ENCODE measurements around the gene CLMP. TPM values are rescaled to one million over a fixed set of nuclear protein-coding genes. Genes with fewer than 3 reads are reported as not detected.
A peak's percentile ranks its signal among the peaks of the same experiment; 100 is the strongest.

The CLMP gene
- total and polyA plus RNA-seq, 2 experiments from 2014 or later = 7.1 to 18.4 TPM

GRCh38 chr11:123184531-123184930, 10.5 kb downstream of the CLMP start:
- no peaks in the 10 kb centered on the region for H3K36me3 ChIP-seq (ENCODE audit: insufficient read depth)
- H3K36me3 Mint-ChIP-seq (ENCODE audit: low read depth) = peaks cover 19% of the 10 kb centered on the region
- H3K27me3 ChIP-seq (ENCODE audit: insufficient read depth) = no peaks in the 10 kb centered on the region
- H3K27me3 Mint-ChIP-seq (ENCODE audit: insufficient read depth, low read depth, poor library complexity) = peaks cover 4% of the 10 kb centered on the region
- no peaks in the 10 kb centered on the region for H3K9me2 ChIP-seq (ENCODE audit: insufficient read depth)
- peaks cover 18% of the 10 kb centered on the region; the same call in 1 of the 2 replicates for H3F3A ChIP-seq (replicated peaks; ENCODE audit: low read depth)
- peaks cover 66% of the 10 kb centered on the region for H3K4me1 Mint-ChIP-seq
- TF ChIP-seq ZNF462 (CRISPR knock-in tag; IDR thresholded peaks at IDR 0.05) = no peak
- no peak for TF ChIP-seq ZNF331 (CRISPR knock-in tag; IDR thresholded peaks at IDR 0.05; ENCODE audit: low read depth)
- TF ChIP-seq CREB1 (CRISPR knock-in tag; IDR thresholded peaks at IDR 0.05; ENCODE audit: low read depth) = no peak
- no peak for TF ChIP-seq ZNF114 (CRISPR knock-in tag; IDR thresholded peaks at IDR 0.05)
- TF ChIP-seq EZH2phosphoT487 (IDR thresholded peaks at IDR 0.05; ENCODE audit: unreplicated experiment) = no peak
- TF ChIP-seq CTCF (conservative IDR thresholded peaks at IDR 0.05; ENCODE audit: low read depth in 2 of 2) = no peak
- no peak for TF ChIP-seq STAT1 (IDR thresholded peaks at IDR 0.05; ENCODE audit: unreplicated experiment)
- TF ChIP-seq POLR2AphosphoS5 (IDR thresholded peaks at IDR 0.05; ENCODE audit: low read depth) = no peak
- no peak for TF ChIP-seq REST (IDR thresholded peaks at IDR 0.05; ENCODE audit: unreplicated experiment)
- no peak for TF ChIP-seq ETS1 (IDR thresholded peaks at IDR 0.05)
- no peak for TF ChIP-seq NANOG (IDR thresholded peaks at IDR 0.05; ENCODE audit: borderline replicate concordance)
- TF ChIP-seq JUNB (IDR thresholded peaks at IDR 0.05; ENCODE audit: unreplicated experiment) = no peak
- no peak for TF ChIP-seq EZH2 (IDR thresholded peaks at IDR 0.05; ENCODE audit: low read depth, unreplicated experiment)
- 0 out of 2 replicates have a peak overlapping the region, but pooled peaks have one; percentile 26 for H3K27ac ChIP-seq (ENCODE audit: low read depth)
- ATAC-seq (no peak), DNase-seq (ENCODE audit: low spot score) (no peak)
- H3K4me3 ChIP-seq = no peak overlapping the region
- peaks cover 6% of the 10 kb centered on the region; the same call in 1 of the 3 replicates for H3K9me3 Mint-ChIP-seq
- H3K4me3 Mint-ChIP-seq = no peak overlapping the region
- no peaks in the 10 kb centered on the region for H4K20me1 ChIP-seq (replicated peaks; ENCODE audit: insufficient read depth)
- H3K4me1 ChIP-seq (ENCODE audit: insufficient read depth) = peaks cover 64% of the 10 kb centered on the region
- peaks cover 44% of the 10 kb centered on the region for H3K79me2 ChIP-seq (replicated peaks; ENCODE audit: insufficient read depth)
- no peak overlapping the region for H2AFZ ChIP-seq
- peak overlapping the region; percentile 14; the same call in 1 of the 2 replicates for H3K27ac Mint-ChIP-seq
- H3K4me2 ChIP-seq = peak overlapping the region; percentile 51; the same call in 1 of the 2 replicates
